ENCODE measurements around the gene CELSR2.

- TF ChIP-seq POLR2A (IDR thresholded peaks at IDR 0.05), result no peak
- TF ChIP-seq, protein P1, sequence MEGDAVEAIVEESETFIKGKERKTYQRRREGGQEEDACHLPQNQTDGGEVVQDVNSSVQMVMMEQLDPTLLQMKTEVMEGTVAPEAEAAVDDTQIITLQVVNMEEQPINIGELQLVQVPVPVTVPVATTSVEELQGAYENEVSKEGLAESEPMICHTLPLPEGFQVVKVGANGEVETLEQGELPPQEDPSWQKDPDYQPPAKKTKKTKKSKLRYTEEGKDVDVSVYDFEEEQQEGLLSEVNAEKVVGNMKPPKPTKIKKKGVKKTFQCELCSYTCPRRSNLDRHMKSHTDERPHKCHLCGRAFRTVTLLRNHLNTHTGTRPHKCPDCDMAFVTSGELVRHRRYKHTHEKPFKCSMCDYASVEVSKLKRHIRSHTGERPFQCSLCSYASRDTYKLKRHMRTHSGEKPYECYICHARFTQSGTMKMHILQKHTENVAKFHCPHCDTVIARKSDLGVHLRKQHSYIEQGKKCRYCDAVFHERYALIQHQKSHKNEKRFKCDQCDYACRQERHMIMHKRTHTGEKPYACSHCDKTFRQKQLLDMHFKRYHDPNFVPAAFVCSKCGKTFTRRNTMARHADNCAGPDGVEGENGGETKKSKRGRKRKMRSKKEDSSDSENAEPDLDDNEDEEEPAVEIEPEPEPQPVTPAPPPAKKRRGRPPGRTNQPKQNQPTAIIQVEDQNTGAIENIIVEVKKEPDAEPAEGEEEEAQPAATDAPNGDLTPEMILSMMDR (IDR thresholded peaks at IDR 0.05), result no peak
These were observed 73.6 kb downstream of the CELSR2 start for GRCh38 chr1:109322974-109323373.

Data from right lobe of liver (tissue), 4 donors.